Central memory CD4-positive, alpha-beta T cell (primary cell): Measurements from ENCODE around the gene GPX3.

ENCODE experiments used
- DNase-seq: peaks from one replicate; pipeline ENCODE4 v3.0.0; 2022

The GPX3 gene

DNA sequence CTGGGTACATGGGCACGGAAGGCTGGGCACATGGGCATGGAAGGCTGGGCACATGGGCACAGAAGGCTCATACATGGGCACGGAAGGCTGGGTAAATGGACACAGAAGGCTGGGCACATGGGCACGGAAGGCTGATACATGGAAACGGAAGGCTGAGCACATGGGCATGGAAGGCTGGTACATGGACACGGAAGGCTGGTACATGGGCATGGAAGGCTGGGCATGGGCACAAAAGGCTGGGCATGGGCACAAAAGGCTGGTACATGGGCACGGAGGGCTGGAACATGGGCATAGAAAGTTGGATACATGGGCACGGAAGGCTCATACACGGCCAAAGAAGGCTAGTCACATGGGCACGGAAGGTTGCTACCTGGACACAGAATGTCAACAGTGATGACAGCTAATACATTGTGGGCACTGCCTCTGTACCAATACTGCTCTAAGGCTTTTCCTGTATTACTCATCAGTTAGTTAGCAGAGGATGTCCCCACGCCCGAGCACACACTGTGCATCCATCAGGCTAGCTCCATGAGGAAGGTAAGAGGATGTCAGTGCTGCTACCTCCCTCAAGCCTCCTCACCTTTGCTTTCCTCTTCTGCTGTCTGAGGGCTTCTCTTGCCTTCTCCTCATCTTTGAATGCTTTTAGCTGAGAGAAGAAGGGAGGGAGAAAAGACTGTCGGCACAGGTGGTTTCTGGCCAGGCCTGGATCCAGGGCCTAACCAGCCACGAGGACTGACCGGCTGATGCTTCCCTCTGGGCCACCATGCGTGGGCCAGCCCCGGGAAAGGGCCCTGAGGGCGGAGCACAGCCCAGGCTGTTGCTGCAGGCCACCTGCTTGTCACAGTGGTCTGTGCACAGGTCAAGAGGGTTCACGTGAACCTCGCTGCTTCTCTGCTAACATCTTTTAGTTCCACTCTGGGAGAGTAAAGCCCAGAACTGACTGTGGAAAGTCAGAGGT is 14.3 kb downstream of the GPX3 start:
- no peak for DNase-seq

DNA sequence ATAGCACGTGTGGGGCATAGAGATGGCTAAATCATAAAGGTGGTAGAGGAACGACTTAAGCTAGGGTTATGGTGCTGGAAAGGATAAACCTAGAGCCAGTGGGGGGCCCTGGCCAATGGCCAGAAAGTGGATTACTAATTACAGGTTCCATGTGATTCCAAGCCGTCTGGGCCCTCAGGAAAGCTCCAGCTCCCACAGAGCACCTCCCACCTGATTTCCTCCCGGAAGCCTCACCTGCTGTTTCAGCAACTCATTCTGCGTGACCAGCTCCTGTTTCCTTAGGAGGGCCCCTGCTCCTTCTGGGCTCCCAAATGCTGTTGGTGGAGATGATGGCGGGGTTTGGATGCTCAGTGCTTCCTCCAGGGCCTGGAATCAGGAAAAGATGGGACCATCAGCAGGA is 16.2 kb downstream of the GPX3 start:
- no peak for DNase-seq

DNA sequence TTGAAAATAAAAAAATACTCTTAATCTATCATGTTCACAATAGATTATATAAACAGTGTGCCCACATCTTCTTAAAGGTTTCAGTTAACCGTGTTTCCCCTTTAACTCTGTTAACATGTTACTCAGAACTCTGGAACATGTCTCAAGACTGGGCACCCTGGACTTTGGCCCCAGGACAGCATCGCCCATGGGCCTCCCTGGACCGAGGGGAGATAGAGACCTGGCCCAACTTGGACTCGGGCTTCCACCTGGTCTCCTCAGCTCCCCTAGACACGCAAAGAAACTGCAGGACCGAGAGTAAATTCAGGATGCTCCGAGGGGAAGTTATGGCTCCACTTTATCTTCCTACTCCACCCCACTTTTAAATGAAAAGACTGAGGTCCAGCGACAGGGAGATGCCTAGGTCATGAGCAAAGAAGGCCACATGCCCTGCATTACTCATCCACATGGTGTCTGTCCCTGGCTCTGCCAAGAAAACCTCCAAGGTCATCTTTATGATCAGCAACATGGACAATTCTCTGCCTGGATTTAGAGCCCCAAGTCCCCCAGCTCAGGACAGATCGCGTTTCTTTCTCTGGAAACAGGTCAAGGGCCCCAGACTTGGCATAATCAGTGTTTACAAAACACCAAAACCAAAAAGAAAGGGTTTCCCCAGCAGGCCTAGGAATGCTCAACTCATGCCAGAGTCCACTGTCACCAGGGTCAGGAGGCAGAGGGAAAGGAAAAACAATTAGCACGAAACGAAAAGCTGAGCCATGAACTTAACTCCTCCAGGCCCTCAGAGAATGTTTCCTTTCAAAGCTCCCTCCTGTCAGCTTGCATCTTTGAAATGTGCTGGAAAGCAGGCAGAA is 17.4 kb downstream of the GPX3 start:
- DNase-seq = no peak

DNA sequence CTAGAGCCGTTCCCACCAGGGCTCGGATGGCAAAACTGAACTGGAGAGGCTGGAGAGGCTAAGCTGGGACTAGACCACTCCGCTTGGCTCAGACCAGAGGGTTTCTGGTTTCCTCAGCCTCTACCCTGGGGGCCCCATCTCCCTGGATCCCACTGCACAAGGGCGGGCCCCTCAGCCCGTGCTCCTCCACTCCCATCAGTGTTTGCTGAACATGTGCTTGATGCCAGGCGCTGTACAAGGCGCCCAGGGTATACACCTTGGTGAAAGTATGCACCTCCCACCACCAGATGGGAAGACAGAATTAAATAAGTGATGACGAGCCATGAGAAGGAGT is 18.0 kb downstream of the GPX3 start:
- no peak for DNase-seq

DNA sequence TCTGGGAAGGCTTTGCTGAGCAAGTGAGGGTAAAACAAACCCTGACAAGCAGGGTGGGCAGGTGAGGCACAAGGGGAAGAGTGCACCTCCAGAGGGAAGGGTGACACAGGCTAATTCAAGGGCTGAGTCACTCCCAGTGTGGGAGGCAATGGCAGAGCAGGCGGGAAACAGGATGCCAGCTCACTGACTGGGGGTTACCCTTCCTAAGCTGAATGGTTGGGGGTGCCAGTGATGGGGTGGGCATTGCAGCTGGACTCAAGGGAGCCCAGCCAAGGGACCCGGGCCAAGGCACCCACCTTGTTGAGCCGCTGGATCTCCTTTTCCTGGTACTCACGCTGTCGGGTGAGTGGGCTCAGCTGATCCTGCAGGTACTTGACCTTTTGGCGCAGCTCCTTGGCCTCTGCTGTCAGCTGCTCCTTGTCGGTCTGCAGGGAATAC is 18.4 kb downstream of the GPX3 start:
- no peak for DNase-seq

DNA sequence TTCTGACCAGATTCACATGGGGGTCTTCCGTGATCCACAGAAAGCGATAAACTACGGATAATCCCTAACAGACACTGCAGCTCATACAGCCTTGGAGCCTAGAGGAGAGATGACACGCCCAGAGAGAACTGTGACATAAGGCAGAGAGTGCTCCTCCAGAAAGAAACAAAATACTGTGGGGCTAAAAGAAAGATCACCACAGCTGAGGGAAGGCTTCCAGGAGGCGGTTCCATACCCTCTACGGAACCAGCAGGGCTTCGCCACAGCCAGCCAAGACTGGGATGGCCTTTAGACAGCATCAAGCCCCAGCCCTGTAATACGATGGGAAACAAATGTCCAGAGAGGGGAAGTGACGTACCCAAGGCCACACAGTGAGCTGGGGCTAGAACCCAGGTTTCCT is 19.3 kb downstream of the GPX3 start:
- DNase-seq = no peak

DNA sequence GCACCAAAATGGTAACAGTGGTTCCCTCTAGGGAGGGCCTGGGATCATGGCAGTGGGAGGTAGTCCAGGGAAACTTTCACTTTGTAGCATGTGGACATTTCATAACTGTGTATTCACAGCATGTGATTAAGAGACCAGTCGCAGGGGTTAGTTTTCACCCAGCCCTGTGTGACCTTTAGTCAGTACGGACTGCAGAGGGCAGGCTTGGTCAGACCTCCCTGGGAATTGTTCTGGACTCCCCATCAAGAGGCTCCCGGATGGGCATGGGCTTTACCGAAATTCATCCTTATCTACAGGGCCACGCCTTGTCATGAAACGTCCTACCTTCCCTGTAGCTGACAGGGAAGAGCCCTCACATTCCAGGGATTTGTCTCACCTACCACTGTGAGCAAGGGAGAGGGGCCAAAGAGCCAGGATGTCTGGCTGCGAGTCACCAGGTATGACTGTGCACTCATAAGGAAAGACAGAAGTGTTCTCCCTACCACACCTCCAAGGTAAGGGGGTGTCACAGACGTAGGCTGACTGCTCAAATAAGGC is 19.9 kb downstream of the GPX3 start:
- no peak for DNase-seq

DNA sequence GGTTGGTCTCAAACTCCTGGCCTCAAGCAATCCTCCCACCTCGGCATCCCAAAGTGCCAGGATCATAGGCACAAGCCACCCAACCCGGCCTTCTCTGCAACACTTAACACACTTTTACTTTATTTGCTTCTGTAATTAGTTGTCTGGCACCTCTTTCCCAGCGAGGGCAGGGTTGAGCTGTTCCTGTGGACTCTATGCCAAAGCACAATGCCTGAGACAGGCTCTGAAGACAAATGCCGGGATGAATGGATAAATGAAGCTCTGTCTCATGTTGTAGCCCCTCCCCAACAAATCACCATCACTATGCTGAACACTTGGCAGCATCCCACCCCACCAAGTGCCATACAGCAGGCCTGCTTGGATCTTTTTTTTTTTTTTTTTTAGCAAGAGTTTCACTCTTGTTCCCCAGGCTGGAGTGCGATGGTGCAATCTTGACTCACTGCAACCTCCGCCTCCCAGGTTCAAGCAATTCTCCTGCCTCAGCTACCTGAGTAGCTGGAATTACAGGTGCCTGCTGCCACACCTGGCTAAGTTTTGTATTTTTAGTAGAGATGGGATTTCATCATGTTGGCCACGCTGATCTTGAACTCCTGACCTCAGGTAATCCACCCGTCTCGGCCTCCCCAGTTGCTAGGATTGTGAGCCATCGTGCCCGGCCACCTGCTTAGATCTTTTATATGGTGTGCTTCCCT is 21.3 kb downstream of the GPX3 start:
- no peak for DNase-seq

DNA sequence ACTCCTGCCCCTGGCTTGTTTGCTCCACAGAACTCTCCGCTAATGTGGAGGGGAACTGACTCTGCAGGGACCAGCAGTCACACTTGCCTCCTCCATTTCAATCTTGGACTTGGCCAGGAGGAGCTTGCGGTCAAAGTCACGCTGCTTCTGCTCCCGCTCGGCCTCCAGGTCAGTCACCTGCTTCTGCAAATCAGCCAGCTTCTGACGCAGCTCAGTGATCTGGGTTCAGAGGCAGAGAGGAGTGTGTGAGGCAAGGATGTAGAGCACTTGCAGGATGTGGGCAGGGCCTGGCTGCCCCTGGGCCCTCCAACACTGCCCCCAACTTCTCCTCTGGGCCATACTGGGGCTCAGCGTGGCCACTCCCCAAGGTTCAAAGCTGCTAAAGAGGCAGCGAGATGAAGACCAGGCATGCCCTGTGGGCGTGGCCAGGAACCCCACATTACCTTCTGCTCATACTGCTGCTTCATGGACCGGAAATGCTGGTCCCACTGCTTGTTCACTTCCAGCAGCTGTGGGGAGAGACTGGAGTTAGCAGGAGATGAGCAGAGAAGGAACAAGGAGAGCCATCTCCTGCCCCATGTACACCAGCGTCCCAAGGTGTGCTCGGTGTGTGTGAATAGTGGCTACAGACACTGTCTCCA is 22.2 kb downstream of the GPX3 start:
- DNase-seq = no peak

DNA sequence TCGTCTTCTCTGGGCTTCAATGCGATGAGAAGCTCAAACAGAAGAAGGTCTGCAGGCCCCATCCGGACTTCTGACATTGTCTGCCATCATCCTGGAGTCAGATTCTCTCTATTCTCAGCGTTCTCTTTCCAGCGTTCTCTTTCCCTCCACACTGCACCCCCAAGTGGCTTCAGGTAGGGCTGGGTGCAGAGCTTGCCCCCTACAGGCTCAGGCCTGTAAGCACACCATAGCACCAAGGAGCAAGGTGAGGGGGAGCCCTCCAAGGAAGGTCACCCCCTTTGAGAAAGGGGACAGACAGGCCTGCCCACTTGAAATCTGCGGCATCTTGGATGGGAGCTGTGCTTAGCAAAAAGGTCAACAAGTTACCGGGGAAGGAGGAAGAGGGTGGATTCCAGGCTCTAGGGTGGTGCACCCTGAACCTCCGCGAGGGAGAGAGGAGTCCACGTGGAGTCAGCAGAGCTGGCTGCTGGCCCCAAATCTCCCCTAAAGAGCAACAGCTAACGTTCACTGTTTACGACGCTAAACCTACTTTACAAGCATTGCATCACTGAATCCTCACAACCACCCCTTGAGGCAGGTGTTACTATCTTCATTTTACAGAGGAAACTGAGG is 27.5 kb downstream of the GPX3 start:
- peak; percentile 16 for DNase-seq

DNA sequence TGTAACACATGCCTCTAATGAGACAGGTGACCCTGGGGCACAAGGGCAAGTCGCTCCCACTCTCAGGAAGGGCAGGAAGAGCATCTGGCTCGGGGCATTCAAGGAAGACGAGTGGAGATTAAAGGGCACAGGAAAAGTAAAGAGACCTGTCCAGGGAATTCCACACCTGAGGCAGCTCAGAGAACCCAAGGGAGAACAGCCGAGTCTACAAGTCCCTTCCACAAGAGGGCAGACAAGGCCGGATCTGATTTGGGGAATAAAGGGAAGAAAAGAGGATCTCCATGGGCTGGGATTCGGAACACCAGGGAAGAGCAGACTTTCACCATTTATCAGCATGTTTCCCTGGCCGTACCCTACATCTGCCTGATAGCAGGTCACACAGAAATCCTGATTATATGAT is 28.1 kb downstream of the GPX3 start:
- no peak for DNase-seq

DNA sequence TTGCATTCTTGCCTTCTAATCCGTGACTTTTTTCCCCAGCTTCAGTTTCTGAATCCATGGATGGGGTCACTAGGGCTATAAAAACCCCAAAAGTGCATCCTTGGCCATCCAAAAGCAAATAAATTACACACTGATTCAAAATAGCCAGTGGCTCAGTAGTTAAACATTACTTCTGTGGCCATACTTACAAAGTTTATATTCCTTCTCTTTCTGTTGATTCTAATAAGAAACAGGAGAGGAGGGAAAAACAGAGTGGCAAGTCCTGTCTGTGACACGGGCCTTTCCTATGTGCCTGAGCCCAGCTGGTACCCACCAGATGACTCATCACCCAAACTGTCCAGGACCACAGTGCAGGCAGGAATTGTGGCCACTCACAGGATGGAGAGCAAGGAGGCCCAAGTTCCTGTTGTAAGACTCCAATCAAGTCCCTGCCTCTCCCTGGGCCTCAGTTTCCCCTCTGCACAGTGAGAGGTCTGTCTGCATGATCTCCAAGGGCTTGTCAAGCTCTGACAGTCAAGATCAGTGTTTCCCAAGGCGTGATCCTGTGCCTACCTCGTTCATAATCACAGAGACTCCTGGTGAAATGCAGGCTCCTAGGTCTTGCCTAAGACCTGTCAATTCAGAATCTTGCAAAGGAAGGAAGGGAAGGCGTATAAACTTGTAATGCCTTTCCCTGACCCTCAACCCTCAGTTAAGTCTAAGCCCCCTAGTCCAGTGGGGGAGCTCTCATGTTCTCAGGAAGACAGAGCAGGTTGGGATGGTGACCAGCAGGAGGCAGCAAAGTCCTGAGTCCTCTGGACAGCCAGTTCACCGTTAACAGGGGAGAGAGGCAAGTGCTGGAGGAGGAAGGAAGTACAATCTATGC is 30.9 kb downstream of the GPX3 start:
- DNase-seq = peak; percentile 48

DNA sequence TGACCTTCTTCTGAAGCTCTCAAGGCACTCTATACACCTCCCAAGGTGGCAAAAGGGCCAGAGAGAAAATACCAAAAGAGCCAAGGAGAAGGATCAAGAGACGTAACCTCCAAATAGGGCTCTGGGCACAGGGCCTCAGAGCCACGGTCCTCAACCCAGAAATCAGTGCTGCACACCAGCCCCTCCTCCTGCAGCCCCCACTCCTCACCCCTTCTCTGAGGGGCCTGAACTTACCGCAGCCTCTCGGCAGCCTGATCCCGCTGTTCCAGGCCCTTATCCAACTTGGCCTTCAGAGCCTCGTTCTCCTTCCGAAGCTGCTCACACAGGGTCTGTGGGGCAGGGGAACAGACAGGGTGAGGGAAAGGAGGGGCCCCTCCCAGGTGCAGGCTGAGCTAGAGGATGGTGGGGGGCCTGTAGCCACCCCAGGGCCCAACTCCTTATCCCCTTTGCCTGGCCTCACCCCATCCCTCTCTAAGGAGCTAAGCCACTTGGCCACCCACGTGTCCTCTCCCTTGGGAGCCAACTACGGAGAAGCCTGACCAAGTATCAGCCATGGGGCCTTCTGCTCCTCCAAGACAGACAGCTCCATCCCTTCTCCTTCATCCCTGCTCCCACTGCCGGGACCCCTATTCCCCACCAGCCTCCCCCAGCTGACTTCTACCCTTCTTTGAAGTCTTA is 31.7 kb downstream of the GPX3 start:
- no peak for DNase-seq

DNA sequence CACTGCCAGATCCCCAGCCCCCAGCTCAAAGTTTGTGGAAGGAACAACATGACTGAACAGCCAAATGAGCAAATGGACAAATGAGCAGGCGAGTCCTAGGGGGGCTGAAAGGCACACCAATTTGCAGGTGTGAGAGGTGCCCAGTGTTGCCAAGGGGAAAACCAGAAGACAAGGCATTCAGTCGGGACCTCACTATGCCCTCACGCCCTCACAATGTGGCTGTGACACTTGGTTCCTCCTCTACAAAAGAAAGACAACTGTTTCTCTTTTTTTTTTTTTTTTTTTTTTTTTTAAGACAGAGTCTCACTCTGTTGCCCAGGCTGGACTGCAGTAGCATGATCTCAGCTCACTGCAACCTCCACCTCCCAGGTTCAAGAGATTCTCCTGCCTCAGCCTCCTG is 32.4 kb downstream of the GPX3 start:
- DNase-seq = no peak

DNA sequence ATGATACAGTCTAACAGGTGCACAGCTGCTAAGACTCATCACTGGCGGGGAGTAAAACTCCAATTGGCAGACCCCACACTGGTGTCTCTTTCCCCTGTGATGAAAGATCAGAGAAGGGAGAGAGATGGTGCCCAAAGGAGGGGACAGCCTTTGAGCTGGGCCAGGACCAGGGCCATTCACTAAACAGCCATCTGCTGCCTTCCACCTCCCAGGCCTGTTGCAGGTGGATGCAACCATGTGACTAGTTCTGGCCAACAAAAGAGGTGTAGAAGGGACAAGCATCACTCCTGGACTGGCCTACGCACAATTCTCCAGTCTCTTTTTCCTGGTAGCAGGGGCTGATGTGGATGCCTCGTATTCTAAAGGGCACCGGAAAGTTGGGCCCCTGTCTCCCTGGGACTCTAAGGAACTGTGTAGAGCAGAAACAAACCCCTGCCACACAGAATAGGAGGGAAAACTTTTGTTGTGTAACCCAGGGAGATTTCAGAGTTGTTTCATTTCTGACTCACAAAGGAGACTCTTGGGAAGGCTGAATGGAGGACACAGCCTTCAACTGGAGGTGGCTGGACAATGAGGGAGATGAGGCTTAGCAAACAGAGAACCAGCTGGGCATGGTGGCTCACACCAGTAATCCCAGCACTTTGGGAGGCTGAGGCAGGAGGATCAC is 33.5 kb downstream of the GPX3 start:
- DNase-seq = no peak

DNA sequence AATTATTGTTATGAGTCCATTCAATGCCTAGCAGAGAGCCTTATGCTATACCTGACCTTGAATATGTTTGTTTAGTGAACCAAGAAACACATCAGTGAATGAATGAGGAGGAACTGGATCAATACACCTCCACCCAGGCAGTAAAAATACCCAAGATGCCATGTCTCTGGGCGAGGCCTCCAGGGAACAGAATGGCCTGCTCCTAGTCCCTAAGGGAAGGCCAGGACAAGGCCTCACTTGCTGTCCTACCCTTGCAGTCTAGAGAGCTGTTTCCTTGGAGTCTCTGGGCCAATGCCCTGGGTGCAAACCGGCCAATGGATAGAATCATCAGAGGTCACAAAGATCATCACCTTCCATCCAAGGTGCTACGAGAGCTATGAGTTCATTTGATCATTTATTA is 34.3 kb downstream of the GPX3 start:
- DNase-seq = no peak

DNA sequence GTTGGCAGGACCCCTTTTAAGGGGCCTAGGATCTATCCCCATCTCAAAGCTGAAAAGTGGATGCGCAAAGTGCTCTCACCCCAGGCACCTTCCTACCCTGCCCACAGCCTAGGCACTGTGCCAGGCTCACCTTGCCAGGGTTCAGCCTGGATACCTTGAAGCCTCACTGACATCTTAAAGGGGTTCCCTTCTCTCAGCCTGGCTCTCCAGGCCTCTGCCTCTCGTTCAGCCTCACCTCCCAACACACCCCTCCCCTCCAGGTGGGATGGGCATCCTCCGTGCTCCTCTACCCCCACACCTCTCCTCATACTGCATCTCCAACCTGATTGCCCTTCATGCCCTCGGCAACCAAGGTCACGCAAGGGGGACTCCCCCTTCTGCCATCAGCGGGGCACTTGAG is 34.9 kb downstream of the GPX3 start:
- no peak for DNase-seq

DNA sequence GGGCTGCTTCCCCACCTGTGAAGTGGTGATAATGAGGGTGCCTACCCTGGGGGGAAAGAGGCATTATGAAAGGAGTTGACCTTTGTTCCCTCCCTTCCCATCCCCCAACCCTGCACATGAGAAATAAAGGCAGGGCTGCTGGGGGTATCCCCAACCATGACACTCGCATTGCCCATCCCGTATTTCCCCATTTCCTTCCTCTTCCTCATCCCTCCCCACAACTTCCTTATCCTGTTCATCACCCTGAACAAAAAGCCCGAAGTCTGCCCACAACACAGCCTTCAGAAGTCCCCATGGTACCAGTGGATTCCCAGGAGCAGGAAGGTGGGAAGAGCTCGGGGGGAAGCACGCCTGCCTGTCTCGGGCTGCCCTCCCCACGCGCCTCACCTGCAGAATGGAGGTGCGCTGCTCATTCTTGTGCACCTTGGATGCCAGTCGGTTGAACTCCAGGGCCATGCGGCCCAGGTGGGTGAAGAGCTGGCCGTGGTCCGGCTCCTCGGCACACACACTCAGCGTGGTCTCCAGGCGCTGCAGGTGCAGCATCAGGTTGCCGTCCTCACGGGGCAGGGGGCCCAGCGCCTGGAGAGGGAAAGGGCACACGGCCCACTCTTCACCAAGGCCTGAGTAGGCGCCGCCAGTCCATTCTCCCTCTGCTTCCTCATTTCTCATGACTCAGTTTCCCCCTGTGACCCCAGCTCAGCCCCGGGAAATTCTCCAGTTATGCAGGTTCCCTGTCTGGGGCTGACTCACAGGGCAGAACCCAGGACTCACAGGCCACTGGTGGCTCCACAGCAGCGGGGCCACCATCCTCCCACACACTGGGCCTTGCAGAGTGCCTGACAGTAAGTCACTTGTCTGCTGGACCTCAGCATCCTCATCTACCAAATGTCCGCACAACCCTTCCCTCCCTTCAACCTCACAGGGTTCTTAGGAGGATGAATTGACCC is 36.3 kb downstream of the GPX3 start:
- DNase-seq = no peak

DNA sequence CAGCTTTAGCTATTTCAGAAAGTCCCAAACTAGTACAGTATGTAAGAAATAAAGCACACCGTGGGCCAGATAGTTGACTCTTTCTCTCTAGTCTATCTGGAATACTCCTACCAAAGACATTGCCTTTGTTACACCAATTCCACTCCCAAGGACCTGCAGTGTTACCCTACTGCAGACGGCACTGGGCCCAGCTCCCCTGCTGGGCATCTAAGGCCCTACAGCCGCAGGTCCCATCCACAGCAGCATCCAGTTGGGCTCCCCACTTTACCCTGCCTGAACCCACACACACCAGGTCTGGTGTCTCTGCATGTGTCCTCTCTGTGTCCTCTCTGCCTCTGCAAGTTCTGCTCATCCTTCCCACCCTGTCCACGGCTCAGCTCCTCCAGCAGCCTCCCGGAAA is 37.9 kb downstream of the GPX3 start:
- no peak for DNase-seq
